Activated T-cell treated with anti-CD3 and anti-CD28 coated beads for 48 hours (primary cell): Measurements from ENCODE around the gene PLRG1.

Experiments
- DNase-seq: peaks from one replicate; pipeline ENCODE4 v3.0.0-alpha.2; 2020; ENCODE audit warnings: low read depth

Gene PLRG1

GRCh38 chr4:154517591-154517990 lies 32.6 kb downstream of the PLRG1 start:
- no peak for DNase-seq

GRCh38 chr4:154516318-154517029 lies 33.7 kb downstream of the PLRG1 start:
- no peak for DNase-seq

DNA sequence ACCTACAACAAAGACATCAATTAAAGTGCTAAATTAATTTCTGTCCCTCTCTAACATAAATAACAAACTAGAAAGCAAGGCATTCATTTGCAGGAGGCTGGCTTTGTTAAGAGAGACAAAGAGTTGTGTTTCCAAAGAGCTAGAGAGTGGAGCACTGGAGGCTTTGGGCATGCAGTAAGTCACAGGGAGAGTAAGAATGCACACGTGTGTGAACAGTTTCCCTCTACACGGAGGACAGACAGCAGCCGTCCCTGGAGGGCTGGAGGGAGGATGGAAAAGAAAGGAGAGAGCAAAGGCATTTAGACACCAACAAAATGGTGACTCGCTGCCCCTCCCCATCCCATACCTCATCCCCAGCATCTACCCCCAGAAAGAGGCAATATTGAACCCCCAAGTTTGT lies 38.2 kb downstream of the PLRG1 start:
- no peak for DNase-seq

DNA sequence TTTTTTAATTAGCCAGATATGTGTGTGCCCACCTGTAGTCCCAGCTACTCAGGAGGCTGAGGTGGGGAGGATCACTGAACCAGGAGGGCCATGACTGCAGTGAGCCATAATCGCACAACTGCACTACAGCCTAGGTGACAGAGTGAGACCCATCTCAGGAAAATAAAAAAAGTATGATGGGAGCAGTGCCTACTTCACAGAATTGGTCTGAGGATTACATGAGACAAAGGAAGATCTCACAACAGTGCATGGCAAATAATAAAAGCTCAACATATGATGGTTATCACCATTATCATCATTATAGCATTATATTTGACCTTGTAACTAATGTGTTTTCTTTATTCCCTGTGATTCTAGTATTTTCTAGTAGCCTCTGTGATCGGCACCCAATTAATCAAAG lies 38.7 kb downstream of the PLRG1 start:
- no peak for DNase-seq

DNA sequence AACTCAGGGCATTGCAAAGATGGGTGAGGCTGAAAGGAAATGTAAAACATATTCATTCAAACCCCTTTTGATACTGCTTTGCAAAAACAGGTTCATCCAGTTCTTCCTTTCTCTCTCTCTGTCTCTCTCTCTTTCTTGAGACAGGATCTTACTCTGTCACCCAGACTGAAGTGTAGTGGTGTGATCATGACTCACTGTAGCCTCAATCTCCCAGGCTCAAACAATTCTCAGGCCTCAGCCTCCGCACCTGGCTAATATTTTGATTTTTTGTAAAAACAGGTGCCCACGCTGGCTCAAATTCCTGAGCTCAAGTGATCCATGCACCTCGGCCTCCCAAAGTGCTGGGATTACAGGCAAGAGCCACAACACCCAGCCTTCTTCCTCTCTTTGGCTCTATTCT lies 43.0 kb downstream of the PLRG1 start:
- DNase-seq: no peak

DNA sequence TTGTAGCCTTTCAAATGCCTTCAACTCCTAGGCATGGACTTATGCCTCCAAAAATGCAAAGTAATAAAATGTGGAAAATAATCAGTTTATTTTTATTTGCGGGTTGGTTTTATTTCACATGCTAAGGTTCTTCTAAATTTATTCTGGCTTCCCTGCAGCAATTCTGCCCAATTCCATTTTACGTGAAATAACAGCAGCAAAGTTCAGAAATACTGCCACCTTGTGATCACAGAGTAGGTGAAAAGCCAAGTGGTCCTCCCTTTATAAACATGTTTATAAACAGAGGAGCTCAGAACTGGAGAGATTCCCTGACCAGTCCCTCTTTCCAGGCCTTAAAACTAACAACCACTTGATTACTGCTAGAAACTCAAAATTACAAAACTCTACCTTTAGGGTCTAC lies 43.9 kb downstream of the PLRG1 start:
- DNase-seq: no peak

GRCh38 chr4:154503598-154503997 lies 46.6 kb downstream of the PLRG1 start:
- no peak for DNase-seq

DNA sequence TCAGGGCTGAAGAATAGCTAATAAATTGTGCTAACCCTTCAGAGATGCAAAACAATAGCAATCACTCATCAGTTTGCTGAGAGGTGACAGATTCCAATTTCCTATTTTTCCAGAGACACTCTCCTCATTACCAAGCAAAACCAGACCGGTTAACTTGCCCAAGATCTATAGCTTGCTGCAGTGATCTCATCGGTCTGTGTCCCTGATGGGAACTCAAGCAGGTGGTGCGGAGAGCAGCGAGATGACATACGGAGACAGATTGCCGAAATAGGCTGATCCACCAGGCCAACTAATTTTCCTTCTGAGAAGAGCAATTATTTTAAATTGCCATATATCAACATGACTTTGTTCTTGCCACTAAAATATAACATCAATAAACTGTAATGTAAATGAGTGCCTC lies 48.1 kb downstream of the PLRG1 start:
- DNase-seq: no peak

GRCh38 chr4:154497889-154498288 lies 52.3 kb downstream of the PLRG1 start:
- no peak for DNase-seq

DNA sequence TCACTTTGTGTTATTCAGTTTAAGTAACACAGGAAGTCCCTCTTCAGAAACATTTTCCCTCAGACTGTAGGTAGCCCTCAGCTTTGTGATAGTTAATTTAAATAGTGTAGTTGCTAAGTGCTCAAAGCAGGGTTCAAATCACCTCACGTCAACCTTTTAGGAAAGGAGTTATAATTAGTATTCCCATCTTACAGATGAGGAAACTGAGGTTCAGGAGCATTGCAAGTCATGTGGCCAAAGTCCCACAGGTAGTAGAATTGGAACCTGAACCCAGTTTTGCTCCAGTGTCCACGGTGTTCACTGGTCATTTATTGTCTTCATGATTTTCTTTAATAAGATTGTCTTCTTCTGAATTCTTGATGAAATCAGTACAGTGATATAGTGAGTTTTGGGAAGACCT lies 54.3 kb downstream of the PLRG1 start:
- no peak for DNase-seq

- DNase-seq: no peak
Measured at GRCh38 chr4:154492288-154492687, 57.9 kb downstream of the PLRG1 start.

GRCh38 chr4:154491341-154492271 lies 58.6 kb downstream of the PLRG1 start, which contains the start of gene DCHS2:
Gene DCHS2, minus strand, starts transcription at chr4:154491799. Its CDS starts 444 bp downstream, at chr4:154491355.
- peak; percentile 12 for DNase-seq

- DNase-seq: peak; percentile 15
Measured at GRCh38 chr4:154490583-154491340, 59.4 kb downstream of the PLRG1 start.

DNA sequence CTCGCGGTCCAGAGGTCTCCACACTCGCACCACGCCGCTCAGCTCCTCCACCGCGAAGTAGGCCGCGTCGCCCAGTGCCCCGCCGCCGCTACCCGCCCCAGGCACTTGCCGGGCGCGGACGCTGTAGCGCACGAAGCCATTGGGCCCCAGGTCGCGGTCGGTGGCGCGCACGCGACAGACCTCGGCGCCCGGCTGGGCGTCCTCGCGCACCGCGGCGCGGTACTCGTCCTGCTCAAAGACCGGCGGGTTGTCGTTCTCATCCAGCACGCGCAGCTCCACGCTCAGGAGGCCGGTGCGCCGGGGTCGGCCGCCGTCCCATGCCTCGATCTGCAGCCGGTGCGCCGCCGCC lies 60.0 kb downstream of the PLRG1 start:
- DNase-seq: peak; percentile 3

GRCh38 chr4:154489558-154490233 lies 60.5 kb downstream of the PLRG1 start:
- DNase-seq: no peak

GRCh38 chr4:154487145-154487544 lies 63.1 kb downstream of the PLRG1 start:
- no peak for DNase-seq

GRCh38 chr4:154485127-154485773 lies 65.0 kb downstream of the PLRG1 start:
- DNase-seq: no peak
